Measurements from ENCODE around the gene OAS2.

GRCh38 chr12:112964915-112965314 is 13.4 kb upstream of the OAS2 start:
- TF ChIP-seq CTCF (IDR thresholded peaks at IDR 0.05): no peak
- TF ChIP-seq EP300 (IDR thresholded peaks at IDR 0.05): no peak

Data from suprapubic skin (tissue), 3 donors.